Loucy (cell line): ENCODE measurements around the gene CD200R1.

Experiments used
- H2AFZ ChIP-seq: fragments of 200-600 bp; sonication (generic); 2 replicates; pipeline ENCODE4 v1.6.0; 2016; ENCODE audit warnings: antibody characterized with exemption, mild to moderate bottlenecking, low read length, moderate library complexity
- H3F3A ChIP-seq: fragments of 200-600 bp; 2 replicates; pipeline ENCODE4 v1.6.0; 2016; ENCODE audit warnings: antibody characterized with exemption, low read depth, mild to moderate bottlenecking
- H3K27me3 ChIP-seq: fragments of 200-600 bp; sonication (generic); 2 replicates; pipeline ENCODE4 v1.6.1; 2014; ENCODE audit warnings: low read length, mild to moderate bottlenecking; ENCODE audit not compliant: insufficient read depth, poor library complexity, severe bottlenecking
- H3K36me3 ChIP-seq: fragments of 200-600 bp; sonication (generic); 2 replicates; pipeline ENCODE4 v1.6.1; 2016; ENCODE audit warnings: low read length; ENCODE audit not compliant: insufficient read depth
- H3K4me1 ChIP-seq: fragments of 200-600 bp; sonication (generic); 2 replicates; pipeline ENCODE4 v1.5.1; 2014; ENCODE audit warnings: low read length, mild to moderate bottlenecking; ENCODE audit not compliant: insufficient read depth, poor library complexity, severe bottlenecking
- H3K4me2 ChIP-seq: fragments of 200-600 bp; sonication (generic); 2 replicates; pipeline ENCODE4 v1.6.0; 2014; ENCODE audit warnings: antibody characterized with exemption, low read length, low read depth, mild to moderate bottlenecking; ENCODE audit not compliant: poor library complexity, severe bottlenecking
- H3K4me3 ChIP-seq: fragments of 200-600 bp; sonication (generic); 2 replicates; pipeline ENCODE4 v1.5.1; 2014; ENCODE audit warnings: low read length, mild to moderate bottlenecking, mixed read lengths; ENCODE audit not compliant: poor library complexity, severe bottlenecking
- H3K79me2 ChIP-seq: fragments of 200-600 bp; sonication (generic); 2 replicates; pipeline ENCODE4 v1.6.1; 2014; ENCODE audit warnings: low read length; ENCODE audit not compliant: insufficient read depth
- H3K9ac ChIP-seq: fragments of 200-600 bp; sonication (generic); 2 replicates; pipeline ENCODE4 v1.6.0; 2014; ENCODE audit warnings: mild to moderate bottlenecking, low read depth, low read length, moderate library complexity; ENCODE audit not compliant: poor library complexity, severe bottlenecking
- H3K9me2 ChIP-seq: fragments of 200-600 bp; sonication (generic); replicated peaks from 2 replicates; pipeline ENCODE4 v1.6.1; 2016; ENCODE audit warnings: low read depth, low read length, mixed read lengths
- H3K9me3 ChIP-seq: fragments of 200-600 bp; sonication (generic); 2 replicates; pipeline ENCODE4 v1.6.1; 2014; ENCODE audit warnings: mild to moderate bottlenecking, antibody characterized with exemption, low read length, low read depth; ENCODE audit not compliant: insufficient read depth
- H4K20me1 ChIP-seq: fragments of 200-600 bp; sonication (generic); 2 replicates; pipeline ENCODE4 v1.6.0; 2014; ENCODE audit warnings: antibody characterized with exemption, low read length, mild to moderate bottlenecking; ENCODE audit not compliant: insufficient read depth, poor library complexity, severe bottlenecking
- EZH2phosphoT487 ChIP-seq: fragments of 200-600 bp; IDR thresholded peaks from 2 replicates; pipeline ENCODE4 v1.6.1; 2018; ENCODE audit warnings: antibody characterized with exemption, mild to moderate bottlenecking, moderate library complexity, borderline replicate concordance
- TF ChIP-seq, protein P1 (sequence below): fragments of 200-600 bp; sonication (generic); conservative IDR thresholded peaks from 2 replicates; pipeline ENCODE4 v1.5.1; 2014; ENCODE audit warnings: mild to moderate bottlenecking, antibody characterized with exemption, low read length

CD200R1 gene

DNA sequence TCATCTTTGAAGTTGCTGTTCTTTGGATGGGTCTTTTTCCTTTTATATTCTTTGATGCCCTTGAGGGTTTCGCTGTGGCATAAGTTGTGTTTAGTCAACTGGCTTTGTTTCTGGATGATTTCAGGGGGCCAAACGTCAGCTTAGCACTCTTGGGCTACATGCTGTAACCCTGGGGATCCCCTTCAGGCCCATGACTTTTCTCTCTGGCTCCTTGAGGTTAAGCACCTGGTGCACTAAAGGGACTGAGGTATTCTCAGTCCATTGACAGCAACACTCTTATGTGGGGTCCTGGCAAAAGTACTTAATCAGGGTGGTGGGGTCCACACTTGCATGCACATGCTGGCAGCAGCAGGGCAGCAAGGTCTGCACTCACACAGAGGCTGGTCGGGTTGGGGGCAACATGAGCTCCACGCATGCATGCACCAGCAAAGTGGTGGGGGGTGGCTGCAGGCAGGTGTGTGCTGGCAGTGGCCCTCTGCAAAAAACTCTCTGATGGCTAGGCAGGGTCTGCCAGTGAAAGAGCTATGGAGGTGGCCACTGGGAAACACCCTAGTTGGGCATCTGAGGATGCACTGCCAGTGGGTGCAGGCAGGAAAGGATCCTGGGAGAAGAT is 90.1 kb downstream of the CD200R1 start:
- H3K9me2 ChIP-seq: no peaks in the 10 kb centered on the region
- H3K4me1 ChIP-seq: no peaks in the 10 kb centered on the region
- no peaks in the 10 kb centered on the region for H3K36me3 ChIP-seq
- TF ChIP-seq, protein P1, sequence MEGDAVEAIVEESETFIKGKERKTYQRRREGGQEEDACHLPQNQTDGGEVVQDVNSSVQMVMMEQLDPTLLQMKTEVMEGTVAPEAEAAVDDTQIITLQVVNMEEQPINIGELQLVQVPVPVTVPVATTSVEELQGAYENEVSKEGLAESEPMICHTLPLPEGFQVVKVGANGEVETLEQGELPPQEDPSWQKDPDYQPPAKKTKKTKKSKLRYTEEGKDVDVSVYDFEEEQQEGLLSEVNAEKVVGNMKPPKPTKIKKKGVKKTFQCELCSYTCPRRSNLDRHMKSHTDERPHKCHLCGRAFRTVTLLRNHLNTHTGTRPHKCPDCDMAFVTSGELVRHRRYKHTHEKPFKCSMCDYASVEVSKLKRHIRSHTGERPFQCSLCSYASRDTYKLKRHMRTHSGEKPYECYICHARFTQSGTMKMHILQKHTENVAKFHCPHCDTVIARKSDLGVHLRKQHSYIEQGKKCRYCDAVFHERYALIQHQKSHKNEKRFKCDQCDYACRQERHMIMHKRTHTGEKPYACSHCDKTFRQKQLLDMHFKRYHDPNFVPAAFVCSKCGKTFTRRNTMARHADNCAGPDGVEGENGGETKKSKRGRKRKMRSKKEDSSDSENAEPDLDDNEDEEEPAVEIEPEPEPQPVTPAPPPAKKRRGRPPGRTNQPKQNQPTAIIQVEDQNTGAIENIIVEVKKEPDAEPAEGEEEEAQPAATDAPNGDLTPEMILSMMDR: no peak
- no peak for TF ChIP-seq EZH2phosphoT487
- no peaks in the 10 kb centered on the region for H3K27me3 ChIP-seq
- H3K4me2 ChIP-seq: no peak overlapping the region
- H2AFZ ChIP-seq: no peak overlapping the region
- H3K9ac ChIP-seq: no peak overlapping the region
- no peaks in the 10 kb centered on the region for H4K20me1 ChIP-seq
- no peak overlapping the region for H3K4me3 ChIP-seq
- H3K9me3 ChIP-seq: no peaks in the 10 kb centered on the region
- no peaks in the 10 kb centered on the region for H3K79me2 ChIP-seq
- H3F3A ChIP-seq: no peaks in the 10 kb centered on the region

DNA sequence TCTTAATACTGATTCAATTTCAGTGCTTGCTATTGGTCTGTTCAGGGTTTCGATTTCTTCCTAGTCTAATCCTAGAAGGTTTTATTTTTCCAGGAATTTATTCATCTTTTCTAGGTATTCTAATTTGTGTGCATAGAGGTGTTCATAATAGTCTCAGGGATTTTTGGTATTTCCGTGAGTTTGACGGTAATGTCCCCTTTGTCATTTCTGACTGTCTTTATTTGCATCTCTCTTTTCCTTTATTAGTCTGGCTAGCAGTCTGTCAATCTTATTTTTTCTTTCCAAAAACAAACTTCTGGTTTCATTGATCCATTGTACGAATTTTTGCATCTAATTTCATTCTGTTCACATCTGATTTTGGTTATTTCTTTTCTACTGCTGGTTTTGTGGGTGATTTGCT is 93.0 kb downstream of the CD200R1 start:
- H4K20me1 ChIP-seq: no peaks in the 10 kb centered on the region
- no peaks in the 10 kb centered on the region for H3F3A ChIP-seq
- H2AFZ ChIP-seq: no peak overlapping the region
- no peaks in the 10 kb centered on the region for H3K9me2 ChIP-seq
- TF ChIP-seq EZH2phosphoT487: no peak
- TF ChIP-seq, protein P1: no peak
- no peaks in the 10 kb centered on the region for H3K4me1 ChIP-seq
- no peak overlapping the region for H3K4me2 ChIP-seq
- H3K36me3 ChIP-seq: no peaks in the 10 kb centered on the region
- H3K9me3 ChIP-seq: no peaks in the 10 kb centered on the region
- no peaks in the 10 kb centered on the region for H3K79me2 ChIP-seq
- H3K9ac ChIP-seq: no peak overlapping the region
- H3K4me3 ChIP-seq: no peak overlapping the region
- H3K27me3 ChIP-seq: no peaks in the 10 kb centered on the region

DNA sequence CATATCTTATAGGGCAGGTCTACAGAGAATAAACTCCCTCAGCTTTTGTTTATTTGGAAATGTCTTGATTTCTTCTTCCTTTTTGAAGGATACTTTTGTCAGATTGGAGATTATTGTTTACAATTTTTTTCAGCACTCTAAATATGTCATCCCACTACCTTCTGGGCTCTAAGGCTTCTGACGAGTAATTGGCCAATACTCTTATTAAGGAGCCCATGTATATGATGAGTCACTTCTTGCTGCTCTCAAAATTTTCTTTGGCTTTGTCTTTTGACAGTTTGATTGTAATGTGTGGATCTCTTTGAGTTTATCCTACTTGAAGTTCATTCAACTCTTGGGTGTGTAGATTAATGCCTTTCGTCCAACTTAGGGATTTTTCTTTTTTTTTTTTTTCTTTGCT is 99.3 kb downstream of the CD200R1 start:
- Histone ChIP-seq H2AFZ (no peak overlapping the region), H3K4me2 (no peak overlapping the region)
- TF ChIP-seq, protein P1: no peak
- TF ChIP-seq EZH2phosphoT487: no peak

More for the DNA sequence above, 99.3 kb downstream of the CD200R1 start:
- Histone ChIP-seq H3K9me3 (peaks cover 2% of the 10 kb centered on the region; the same call in 1 of the 2 replicates), H3K4me3 (no peak overlapping the region), H3K27me3 (no peaks in the 10 kb centered on the region), H3K9ac (no peak overlapping the region), H3K79me2 (no peaks in the 10 kb centered on the region), H3K9me2 (no peaks in the 10 kb centered on the region), H3K36me3 (no peaks in the 10 kb centered on the region), H3F3A (no peaks in the 10 kb centered on the region), H4K20me1 (no peaks in the 10 kb centered on the region), H3K4me1 (no peaks in the 10 kb centered on the region)
